HG02588 (cell line): Measurements from ENCODE around the gene AGBL4.
"Not testable (repeated sequence)": the region's sequence is repeated elsewhere in the genome, so short reads cannot be mapped to it uniquely, and the experiment has no call there.

Experiments
- ATAC-seq: cut with Tn5 transposase; IDR thresholded peaks from one replicate; pipeline ENCODE4 v1.9.1; 2021; ENCODE audit warnings: mild to moderate bottlenecking, moderate library complexity; ENCODE audit not compliant: unreplicated experiment

Gene AGBL4

GRCh38 chr1:49319426-49319963 is 704.3 kb downstream of the AGBL4 start:
- no peak for ATAC-seq

- ATAC-seq: no peak
Observed at GRCh38 chr1:49318218-49318617, 705.5 kb downstream of the AGBL4 start.

GRCh38 chr1:49307457-49307856 is 716.3 kb downstream of the AGBL4 start:
- no peak for ATAC-seq

- no peak for ATAC-seq
Observed at GRCh38 chr1:49306507-49307070, 717.2 kb downstream of the AGBL4 start.

GRCh38 chr1:49302400-49302799 is 721.4 kb downstream of the AGBL4 start:
- not testable (repeated sequence) for ATAC-seq

GRCh38 chr1:49298304-49298703 is 725.5 kb downstream of the AGBL4 start:
- ATAC-seq: no peak

- ATAC-seq: no peak
Observed at GRCh38 chr1:49297783-49298182, 726.0 kb downstream of the AGBL4 start.

- ATAC-seq: no peak
Observed at GRCh38 chr1:49294539-49294938, 729.2 kb downstream of the AGBL4 start.

GRCh38 chr1:49293016-49293415 is 730.7 kb downstream of the AGBL4 start:
- ATAC-seq: no peak

GRCh38 chr1:49257211-49258049 is 766.3 kb downstream of the AGBL4 start:
- not testable (repeated sequence) for ATAC-seq

GRCh38 chr1:49252917-49253316 is 770.8 kb downstream of the AGBL4 start:
- ATAC-seq: no peak

- ATAC-seq: no peak
Observed at GRCh38 chr1:49251019-49251784, 772.6 kb downstream of the AGBL4 start.

- ATAC-seq: no peak
Observed at GRCh38 chr1:49240709-49241221, 783.0 kb downstream of the AGBL4 start.

- no peak for ATAC-seq
Observed at GRCh38 chr1:49234988-49235387, 788.8 kb downstream of the AGBL4 start.

- ATAC-seq: no peak
Observed at GRCh38 chr1:49229555-49229954, 794.2 kb downstream of the AGBL4 start.

GRCh38 chr1:49226758-49227157 is 797.0 kb downstream of the AGBL4 start:
- ATAC-seq: no peak

GRCh38 chr1:49225464-49225863 is 798.3 kb downstream of the AGBL4 start:
- no peak for ATAC-seq

- no peak for ATAC-seq
Observed at GRCh38 chr1:49213301-49213700, 810.5 kb downstream of the AGBL4 start.

- no peak for ATAC-seq
Observed at GRCh38 chr1:49208712-49209111, 815.0 kb downstream of the AGBL4 start.

GRCh38 chr1:49204720-49205119 is 819.0 kb downstream of the AGBL4 start:
- ATAC-seq: no peak

GRCh38 chr1:49200738-49201137 is 823.0 kb downstream of the AGBL4 start:
- ATAC-seq: no peak
